ENCODE measurements around the gene ABTB2.
A peak's percentile ranks its signal among the peaks of the same experiment; 100 is the strongest.
"Not testable (repeated sequence)": the region's sequence is repeated elsewhere in the genome, so short reads cannot be mapped to it uniquely, and the experiment has no call there.

ABTB2 gene

DNA sequence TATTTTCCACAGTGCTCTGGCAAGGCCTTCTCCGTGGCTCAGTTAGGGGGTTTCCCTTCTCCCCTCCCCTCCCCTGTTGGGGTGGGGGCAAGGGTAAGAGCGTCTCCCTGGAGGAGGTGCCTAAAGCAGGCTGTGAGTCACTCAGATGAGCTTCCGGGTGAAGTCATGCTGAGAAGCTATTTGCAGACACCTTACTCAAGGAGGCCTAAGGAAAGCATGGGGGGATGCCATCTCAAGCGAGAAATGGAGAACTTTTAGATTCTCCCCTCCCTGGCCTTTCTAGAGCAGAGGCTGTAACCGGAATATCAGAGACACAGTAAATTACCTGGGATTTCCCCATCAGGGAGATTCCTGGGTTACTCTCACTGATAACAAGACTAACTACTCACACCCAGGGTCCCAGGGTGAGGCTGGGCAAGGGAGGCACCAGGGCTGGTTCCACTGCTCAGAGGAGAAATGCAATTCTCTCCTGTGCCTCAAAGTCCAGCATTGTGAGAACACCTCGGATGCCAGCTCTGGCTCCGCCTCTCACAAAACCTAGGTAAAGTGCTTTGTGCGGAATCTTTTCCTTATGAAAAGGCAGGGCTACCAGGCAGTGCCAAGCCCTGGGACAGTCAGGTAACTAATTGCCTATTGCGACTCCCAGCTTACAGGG lies 123.6 kb downstream of the ABTB2 start:
- peak; percentile 77 to 83 for ATAC-seq

DNA sequence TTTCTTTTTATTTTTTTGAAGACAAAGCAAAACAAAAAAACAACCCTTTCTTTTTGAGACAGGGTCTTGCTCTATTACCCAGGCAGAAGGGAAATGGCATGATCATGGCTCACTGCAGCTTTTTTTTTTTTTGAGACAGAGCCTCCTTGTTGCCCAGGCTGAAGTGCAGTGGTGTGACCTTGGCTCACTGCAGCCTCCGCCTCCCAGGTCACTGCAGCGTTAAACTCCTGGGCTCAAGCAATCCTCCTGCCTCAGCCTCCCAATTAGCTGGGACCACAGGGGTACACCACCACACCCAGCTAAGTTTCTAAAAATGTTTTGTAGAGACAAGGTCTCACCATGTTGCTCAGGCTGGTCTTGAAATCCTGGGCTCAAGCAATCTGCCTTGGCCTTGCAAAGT lies 124.6 kb downstream of the ABTB2 start:
- ATAC-seq: no peak

DNA sequence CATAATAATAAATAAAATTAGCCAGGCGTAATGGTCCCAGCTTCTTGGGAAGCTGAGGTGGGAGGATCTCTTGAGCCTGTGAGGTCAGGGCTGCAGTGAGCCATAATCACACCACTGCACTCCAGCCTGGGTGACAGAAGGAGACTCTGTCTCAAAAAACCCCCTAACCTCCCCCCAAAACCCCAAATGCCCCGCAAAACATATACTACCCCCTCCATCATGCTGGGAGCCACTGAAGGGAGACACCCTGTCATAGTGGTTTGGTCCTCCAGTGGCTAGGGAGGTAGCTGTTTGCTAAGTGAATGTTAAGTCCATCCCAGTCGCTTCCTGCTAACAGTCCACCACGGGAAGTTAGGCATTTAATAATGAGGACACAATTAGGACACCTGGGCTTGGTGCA lies 125.0 kb downstream of the ABTB2 start:
- no peak for ATAC-seq

DNA sequence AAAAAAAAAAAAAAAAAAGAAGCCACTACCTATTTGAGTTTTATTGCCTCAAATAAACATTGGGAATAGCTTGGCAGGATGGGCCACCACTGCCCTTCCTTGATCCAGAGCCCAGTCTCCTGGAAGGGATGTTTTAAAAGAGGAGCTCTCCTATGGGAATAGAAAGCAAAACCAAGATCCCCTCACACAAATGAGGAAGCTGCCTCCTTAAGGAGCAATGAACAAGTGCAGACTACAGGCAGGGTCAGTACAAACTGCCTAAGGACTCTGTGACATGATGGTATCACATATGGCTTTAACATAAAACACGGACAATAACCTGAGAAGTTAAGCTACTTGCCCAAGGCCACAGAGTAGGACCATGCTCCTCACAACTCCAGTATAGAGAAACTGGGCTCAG lies 131.6 kb downstream of the ABTB2 start:
- no peak for ATAC-seq

DNA sequence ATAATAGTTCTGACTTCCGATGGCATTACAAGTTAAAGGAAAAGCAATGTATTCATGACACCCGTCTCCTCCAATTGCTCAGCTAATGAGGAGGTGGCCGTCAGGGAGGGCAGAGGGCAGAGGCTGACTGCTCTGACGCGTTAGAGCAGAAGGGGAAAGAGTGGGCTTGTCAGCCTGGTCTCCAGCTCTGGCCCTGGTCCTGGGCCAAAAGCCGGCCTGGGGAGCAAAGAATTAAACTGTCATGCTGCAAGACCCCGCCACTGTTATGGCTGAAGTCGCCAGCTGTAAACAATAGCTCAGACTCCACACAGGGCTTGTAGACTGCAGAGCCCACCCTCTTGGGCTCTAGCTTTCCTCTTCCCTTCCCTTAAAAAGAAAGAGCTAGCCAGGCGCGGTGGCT lies 132.7 kb downstream of the ABTB2 start:
- ATAC-seq: no peak

DNA sequence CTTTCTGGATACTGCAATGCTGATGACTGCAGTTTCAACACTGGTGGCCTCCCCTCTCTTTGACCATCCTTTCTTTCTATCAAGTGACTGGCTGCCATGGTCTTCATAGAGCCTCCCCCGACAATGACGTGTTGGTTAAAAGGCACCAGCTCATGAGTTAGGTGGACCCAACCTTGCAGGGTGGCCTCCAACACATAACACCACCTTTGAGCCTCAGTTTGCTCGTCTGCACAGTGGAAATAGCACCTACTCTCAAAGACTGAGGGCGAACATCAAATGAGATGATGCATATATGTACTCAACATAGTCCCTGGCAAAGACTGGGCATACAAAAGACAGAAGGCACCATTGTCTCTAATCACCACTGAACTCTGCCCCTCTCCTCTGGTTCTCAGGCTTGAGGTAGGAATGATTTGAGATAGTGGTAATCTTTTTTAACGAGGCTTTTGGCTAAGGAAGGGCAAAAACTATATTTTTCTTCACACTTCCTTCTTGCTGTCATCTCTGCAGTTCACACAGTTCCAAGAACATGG lies 133.3 kb downstream of the ABTB2 start:
- ATAC-seq: no peak

DNA sequence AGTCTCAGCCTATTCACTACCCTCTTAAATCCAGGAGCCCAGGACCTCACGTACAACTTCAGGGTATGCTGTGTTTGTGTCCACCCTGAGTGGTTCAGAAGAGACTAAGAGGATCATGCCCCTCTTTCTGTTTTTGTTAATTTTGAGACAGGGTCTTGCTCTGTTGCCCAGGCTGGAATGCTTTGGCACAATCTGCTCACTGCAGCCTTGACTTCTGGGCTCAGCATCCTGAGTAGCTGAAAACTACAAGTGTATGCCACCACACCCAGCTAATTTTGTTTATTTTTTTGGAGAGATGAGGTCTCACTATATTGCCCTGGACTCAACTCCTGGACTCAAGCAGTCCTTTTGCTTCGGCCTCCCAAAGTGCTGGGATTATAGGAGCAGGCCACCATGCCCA lies 133.9 kb downstream of the ABTB2 start:
- ATAC-seq: no peak

DNA sequence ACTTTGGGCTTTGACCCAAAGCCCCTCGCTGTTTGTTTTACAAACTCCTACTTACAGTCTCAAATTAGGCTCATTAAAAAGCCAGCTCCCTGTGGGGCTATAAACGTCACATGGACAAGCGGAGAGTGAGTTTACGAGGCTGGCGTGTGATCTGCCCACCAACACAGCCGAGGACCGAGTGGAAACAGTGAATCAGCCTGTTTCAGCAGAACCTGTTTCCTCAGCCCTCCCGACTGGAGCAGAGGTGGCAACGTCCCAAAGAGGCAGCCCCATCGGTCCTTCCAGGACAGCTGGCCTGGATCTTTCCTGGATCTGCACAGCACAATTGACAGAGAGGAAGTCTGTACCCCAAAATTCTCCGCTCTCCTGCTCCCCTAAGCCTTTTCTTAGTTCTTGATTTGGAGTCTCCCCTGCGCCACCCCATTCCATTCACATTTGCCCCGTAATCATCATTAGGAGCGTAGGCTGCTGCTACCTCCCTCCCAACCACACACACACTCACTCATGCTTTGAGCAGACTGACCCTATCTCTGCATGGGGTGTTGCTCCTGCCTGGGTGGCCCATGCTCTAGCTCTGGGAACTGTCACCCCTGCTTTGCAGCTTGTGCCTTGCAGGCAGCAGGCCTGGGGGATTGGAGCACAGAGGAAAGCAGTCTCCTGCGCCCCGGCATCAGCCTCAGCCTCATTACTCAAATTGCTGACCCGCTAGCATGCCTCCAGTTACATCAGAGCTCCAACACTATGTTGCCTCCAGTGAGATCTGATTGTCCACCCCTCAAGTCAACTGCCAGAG lies 134.6 kb downstream of the ABTB2 start:
- no peak for ATAC-seq

DNA sequence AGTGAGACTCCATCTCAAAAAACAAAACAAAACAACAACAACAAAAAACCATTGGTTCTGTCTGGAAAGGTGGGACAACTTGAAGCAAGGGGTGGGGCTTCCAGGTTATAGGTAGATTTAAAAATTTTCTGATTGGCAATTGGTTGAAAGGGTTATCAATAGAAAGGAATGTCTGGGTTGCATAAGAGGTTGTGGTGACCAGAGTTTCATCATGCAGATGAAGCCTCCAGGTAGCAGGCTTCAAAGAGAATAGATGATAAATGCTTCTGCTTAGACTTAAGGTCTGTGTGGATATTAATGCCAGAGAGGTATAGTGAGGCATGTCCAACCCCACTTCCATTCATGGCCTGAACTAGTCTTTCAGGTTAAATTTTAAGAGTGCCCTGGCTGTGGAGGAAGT lies 135.8 kb downstream of the ABTB2 start:
- no peak for ATAC-seq

DNA sequence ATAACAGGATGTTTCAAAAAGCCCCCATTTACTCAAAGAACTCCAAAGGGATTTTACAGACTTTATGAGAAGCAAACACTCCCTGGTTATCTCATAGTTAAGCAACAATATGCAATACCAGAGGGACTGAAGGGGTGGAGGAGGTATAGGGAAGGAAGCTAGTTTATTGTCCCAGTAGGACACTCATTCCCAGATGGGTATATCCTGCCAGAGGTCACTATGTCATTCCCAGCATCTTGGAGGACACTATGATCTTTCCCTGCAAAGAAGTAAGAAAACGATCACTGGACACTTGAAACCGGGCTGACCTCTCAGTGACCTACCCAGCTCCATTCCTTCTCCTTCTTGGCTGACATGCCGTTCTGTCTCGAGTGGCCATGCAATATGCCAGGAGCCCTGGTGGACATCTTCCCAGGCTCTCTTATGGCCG lies 137.9 kb downstream of the ABTB2 start:
- ATAC-seq: no peak

DNA sequence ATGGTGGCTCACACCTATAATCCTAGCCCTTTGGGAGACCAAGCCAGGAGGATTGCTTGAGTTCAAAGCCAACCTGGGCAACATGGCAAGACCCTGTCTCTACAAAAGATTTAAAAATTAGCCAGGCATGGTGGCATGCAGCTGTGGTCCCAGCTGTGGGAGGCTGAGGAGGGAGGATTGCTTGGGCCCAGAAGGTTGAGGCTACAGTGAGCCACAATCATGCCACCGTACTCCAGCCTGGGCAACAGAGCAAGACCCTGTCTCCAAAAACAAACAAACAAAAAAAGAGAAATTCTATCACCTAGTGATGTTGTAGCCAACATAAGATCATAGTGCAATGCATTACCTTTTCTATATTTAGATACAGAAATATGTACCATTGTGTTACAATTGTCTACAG lies 138.5 kb downstream of the ABTB2 start:
- no peak for ATAC-seq

DNA sequence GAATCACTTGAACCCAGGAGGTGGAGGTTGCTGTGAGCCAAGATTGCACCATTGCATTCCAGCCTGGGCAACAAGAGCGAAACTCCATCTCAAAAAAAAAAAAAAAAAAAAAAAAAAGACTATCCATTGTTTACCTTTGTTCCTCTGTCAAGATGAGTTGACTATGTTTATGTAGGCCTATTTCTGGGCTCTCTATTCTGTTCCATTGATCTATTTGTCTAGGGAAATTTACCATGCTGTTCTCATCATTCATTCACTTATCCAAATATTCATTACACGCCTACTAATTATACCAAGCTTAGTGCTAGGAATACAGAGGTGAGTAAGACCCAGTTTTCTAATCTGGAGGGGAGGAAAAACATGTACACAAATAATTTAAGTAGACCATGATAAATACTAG lies 139.1 kb downstream of the ABTB2 start:
- not testable (repeated sequence) for ATAC-seq

DNA sequence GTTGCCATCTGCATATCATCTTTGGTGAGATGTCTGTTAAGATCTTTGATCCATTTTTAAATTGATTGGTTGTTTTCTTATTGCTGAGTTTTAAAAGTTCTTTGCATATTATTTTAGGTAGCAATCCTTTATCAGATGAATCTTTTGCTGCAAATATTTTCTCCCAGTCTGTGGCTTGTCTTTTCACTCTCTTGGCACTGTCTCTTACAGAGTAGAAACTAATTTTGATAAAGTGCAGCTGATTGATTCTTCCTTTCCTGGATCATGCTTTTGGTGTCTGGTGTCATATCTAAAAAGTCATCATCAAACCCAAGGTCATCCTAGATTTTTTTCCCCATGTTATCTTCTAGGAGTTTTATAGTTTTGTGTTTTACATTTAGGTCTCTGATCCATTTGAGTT lies 139.7 kb downstream of the ABTB2 start:
- no peak for ATAC-seq

DNA sequence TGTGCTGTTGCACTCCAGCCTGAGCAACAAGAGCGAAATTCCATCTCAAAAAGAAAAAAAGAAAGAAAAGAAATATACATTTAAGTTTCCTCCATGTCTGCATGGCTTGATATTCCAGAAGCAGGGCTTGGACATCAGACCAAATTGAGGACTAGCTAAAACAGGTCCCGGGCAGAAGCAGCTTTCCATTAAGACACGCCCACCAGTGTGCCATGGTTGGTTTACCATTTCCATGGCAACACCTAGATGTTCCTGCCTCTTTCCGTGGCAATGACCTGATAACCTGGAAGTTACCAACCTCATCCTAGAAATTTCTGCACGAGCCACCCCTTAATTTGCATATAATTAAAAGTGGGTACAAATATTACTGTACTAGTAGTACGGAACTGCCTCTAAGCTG lies 141.1 kb downstream of the ABTB2 start:
- no peak for ATAC-seq

DNA sequence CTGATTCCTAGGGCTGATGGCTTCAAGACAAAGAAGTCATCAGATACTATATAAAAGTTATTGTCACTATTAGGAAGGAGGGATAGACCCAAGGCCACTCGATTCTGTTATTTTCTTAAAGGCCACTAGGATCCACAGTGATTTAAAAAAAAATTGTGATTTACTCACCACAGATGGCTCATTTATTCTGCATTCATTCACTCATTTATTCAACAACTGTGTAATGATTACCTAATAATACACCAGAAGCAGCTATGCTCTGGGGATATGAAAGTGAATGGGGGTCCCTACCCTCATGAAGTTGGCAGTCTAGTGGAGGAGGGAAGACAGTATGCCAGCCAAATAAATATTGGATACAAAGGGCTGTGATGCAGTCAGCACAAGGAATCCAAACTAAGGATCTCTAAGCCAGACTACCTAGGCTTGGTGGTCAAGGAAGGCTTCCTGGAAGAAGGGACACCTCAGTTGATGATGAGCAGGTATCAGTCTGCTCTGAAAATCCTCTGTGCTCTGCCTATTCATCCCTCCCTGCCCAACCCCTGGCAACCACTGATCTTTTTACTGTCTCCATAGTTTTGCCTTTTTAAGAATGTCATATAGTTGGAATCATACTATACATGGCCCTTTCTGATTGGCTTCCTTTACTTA lies 141.9 kb downstream of the ABTB2 start:
- ATAC-seq: no peak

DNA sequence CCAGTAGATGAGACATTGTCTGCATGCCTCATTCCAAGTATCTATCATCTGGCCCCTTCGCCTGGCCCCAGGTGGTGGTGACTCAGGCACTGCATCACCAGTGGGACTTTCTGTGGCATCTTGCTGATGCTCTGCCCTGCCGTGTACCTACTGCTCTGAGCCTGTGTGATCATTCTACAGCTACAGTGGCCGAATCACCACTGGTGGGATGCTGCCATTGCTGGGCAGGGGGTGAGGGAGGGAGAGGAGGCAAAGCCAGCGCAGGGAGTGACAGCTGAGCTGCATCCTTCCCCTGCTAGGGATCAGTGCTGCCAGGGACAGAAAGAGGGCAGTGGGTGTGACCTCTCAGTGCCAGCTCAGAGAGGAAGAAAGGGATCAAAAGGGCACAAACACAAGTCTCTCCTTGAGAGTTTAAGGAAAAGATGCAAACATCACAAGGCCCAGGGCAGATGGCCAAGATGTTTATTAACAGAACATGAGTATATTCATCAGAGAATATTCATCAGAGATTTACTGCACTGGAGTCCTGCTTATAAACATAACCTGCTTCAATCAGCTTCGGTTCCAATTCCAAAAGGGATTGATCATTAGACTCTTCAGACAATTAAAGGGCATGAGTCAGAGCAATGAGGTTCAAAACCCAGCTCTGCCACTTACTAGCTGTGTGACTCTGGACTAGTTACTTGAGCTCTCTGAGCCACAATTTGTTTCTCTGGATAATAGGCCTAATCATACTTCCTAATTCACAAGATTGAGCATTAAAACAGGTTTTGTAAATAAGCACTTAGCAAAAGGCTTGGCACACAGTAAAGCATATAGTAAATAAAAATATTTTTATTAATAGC lies 142.6 kb downstream of the ABTB2 start:
- peak; percentile 100 for ATAC-seq

DNA sequence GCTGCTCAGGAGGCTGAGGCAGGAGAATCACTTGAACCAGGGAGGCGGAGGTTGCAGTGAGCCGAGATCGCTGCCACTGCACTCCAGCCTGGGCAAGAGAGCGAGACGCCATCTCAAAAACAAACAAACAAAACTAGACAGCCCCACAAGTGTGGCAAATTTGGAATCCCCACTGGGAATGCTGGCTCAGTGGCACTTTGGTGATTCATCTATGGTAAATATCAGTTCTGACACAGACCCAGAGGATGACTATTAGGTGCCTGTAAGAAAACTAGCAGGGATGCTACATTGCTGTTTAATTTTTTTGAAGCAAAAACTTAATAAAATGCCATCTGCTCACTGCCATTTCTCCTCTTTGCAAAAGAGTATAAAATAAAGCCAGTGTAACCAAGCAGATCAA lies 144.4 kb downstream of the ABTB2 start:
- ATAC-seq: no peak

DNA sequence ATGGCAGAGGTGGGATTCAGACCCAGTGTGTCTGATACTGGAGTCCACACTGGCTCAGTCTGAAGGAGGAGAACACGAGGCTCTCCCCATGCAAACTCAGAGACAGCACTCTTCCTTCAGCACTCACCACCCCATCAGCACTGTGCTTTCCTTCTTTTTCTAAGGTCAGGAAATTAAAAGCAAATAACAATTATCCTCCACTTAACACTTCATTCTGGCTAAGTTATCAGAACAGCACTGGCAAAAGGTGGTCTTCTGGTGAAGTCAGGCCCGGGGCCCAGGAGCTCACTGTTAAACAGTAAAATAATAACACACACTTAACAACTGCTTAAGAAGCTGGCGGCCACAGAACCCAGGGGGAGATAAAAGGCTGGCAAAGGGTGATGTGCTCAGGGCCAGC lies 145.2 kb downstream of the ABTB2 start:
- no peak for ATAC-seq

DNA sequence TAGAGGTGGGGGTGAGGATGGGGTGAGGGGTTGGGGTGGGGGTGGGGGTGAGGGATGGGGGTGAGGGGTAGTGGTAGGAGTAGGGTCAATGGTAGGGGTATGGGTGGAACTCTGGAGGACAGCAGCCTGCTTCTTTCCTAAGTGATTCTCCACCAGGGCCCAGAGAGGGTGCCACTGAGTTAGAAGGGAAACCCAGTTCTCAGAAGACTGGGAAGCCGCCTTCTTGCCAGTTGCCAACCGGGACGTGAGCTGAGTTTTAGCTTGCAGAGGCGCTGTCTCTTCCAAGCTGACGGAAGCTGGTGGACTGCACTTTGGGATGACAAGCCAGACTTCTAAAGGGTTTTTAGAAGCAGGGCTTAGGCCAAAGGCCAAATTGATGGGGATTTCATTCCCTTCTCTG lies 148.0 kb downstream of the ABTB2 start:
- ATAC-seq: no peak

DNA sequence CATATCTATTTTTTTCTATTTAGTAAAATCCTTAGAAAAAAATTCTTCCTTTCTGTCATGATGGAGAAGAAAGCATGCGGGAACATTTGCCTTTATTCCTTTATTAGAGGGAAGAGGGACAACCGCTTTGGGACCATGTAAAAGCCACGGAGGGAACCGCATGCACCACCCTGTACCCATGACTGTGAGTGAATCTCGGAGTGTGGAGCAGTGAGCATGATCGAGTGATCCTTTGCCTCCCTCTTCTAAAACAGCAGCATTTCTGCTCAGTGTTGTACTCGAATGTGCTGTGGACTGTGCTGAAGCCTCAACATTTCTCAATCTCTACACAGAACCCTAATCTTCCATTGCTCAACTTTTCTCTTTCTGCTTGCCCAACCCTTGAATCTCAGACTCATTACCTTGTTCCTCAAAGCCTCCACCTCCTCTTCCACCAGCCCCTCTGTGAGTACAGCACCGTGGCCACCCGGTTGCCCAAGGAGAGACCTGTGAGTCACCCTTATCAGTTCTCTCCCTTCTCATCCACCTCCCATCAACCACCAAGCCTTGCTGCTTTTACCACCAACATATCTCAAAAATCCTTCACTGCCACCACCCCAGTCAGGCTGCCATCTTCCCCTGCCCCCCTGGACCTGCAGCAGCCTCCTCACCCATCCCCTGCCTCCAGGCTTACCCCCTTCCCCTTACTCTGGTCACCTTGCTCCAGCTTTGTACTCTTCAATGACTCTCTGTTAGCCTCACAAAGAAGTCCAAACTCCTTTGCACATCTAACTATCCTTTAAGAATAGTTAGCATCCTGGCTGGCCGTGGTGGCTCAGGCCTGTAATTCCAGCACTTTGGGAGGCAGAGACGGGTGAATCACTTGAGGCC lies 149.3 kb downstream of the ABTB2 start:
- peak; percentile 29 to 46 for ATAC-seq

DNA sequence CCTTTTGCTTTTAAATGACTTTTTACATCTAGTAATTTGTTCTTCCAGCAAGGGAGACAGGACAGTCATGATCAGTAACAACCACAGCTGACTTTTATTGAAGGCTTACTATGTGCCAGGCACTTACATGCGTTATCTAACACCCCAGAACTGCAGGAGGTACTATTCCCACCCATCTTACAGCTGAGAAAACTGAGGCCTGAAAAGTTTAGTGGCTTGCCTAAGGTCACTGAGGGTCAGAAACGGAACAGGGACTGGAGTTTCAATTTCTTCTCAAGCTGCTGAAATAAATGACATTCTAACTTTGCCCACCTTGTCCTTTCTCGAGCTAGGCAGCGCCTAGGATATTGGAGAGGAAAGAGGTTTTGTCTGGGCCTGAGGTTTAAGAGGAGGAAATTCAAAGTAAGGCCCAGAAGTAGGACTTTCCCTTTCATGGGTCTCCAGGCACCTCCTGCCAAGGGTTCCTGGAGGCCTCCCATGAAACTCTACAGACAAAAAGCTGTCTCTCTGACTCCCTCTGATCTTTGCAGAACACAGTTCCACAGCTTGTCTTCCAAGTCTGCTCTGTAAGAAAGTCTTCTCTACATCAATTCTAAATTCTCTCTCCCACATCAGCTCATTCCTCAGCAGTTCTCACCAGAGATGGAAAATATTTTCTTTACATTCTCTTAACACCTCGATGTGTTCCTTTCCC lies 150.2 kb downstream of the ABTB2 start:
- no peak for ATAC-seq

Data from activated CD4-positive, CD25-positive, alpha-beta regulatory T cell treated with anti-CD3 and anti-CD28 coated beads, Interleukin-2, amount 50 U/mL, for 24 hours (primary cell).